Stimulated activated CD8-positive, alpha-beta memory T cell treated with anti-CD3 and anti-CD28 coated beads, Interleukin-7, amount 100 ng/mL, for 4 hours (primary cell): ENCODE measurements around the gene OR7A17.

Experiments used
- DNase-seq, 2 donors: peaks; one replicate each; pipeline ENCODE4 v3.0.0-alpha.2; 2020; ENCODE audit warnings: low read depth in 2 of 2

OR7A17 gene

GRCh38 chr19:14886032-14886431 lies at the start of gene OR7A17:
Gene OR7A17, minus strand, starts transcription at chr19:14886132. Its CDS starts 4,777 bp downstream, at chr19:14881355.
- DNase-seq = no peak

GRCh38 chr19:14933506-14933905 lies 47.6 kb upstream of the OR7A17 start:
- no peak for DNase-seq

- no peak for DNase-seq
These were observed 30.9 kb upstream of the OR7A17 start for GRCh38 chr19:14916848-14917247.

GRCh38 chr19:14915116-14915515 lies 29.2 kb upstream of the OR7A17 start:
- no peak for DNase-seq

GRCh38 chr19:14906711-14907110 lies 20.8 kb upstream of the OR7A17 start:
- DNase-seq = no peak

GRCh38 chr19:14901675-14902260 lies 15.8 kb upstream of the OR7A17 start:
- no peak for DNase-seq

GRCh38 chr19:14890643-14891379 lies 4.9 kb upstream of the OR7A17 start:
- no peak for DNase-seq

- DNase-seq = no peak
These were observed 4.2 kb upstream of the OR7A17 start for GRCh38 chr19:14889994-14890642.

GRCh38 chr19:14871619-14872230 lies 14.2 kb downstream of the OR7A17 start:
- no peak for DNase-seq

GRCh38 chr19:14868497-14868896 lies 17.4 kb downstream of the OR7A17 start:
- DNase-seq = no peak

GRCh38 chr19:14848822-14849221 lies 37.1 kb downstream of the OR7A17 start, which contains the start of gene OR7A10:
Gene OR7A10, minus strand, starts transcription at chr19:14848922. Its CDS starts 7,045 bp downstream, at chr19:14841877.
- no peak for DNase-seq

- DNase-seq = no peak
These were observed 42.4 kb downstream of the OR7A17 start for GRCh38 chr19:14843578-14843977.

GRCh38 chr19:14843169-14843568 lies 42.8 kb downstream of the OR7A17 start:
- DNase-seq = no peak

GRCh38 chr19:14840206-14840605 lies 45.7 kb downstream of the OR7A17 start:
- DNase-seq = no peak

- no peak for DNase-seq
These were observed 48.5 kb downstream of the OR7A17 start for GRCh38 chr19:14837391-14837790.

- DNase-seq = no peak
These were observed 50.9 kb downstream of the OR7A17 start, which contains the start of the genes OR7A5 and OR7C1 for GRCh38 chr19:14835011-14835410. Gene OR7A5, minus strand, starts transcription at chr19:14835185. Its CDS starts 6,944 bp downstream, at chr19:14828241. Gene OR7C1, minus strand, starts transcription at chr19:14835185. Its CDS starts 35,049 bp downstream, at chr19:14800136.

- no peak for DNase-seq
These were observed 55.2 kb downstream of the OR7A17 start for GRCh38 chr19:14830702-14831101.
